Sigmoid colon (tissue), 7 donors: ENCODE data around the gene KCNJ6. TPM values are rescaled to one million over a fixed set of nuclear protein-coding genes. Genes with fewer than 3 reads are reported as not detected.

Source experiments
- DNase-seq: peaks from one replicate; pipeline ENCODE4 v3.0.0-alpha.2; 2019
- H3K27ac ChIP-seq, 4 donors: fragments of 200-600 bp; sonication (generic); one replicate each; pipeline ENCODE4 v1.5.1; 2016 to 2019; ENCODE audit warnings: mild to moderate bottlenecking in 1 of 4
- H3K27me3 ChIP-seq, 3 donors: fragments of 200-600 bp; sonication (generic); one replicate each; pipeline ENCODE4 v1.5.1; 2019; ENCODE audit warnings: mild to moderate bottlenecking in 1 of 3
- H3K36me3 ChIP-seq, 4 donors: fragments of 200-600 bp; sonication (generic); one replicate each; pipeline ENCODE4 v1.5.1; 2016 to 2019
- H3K4me1 ChIP-seq, 4 donors: fragments of 200-600 bp; sonication (generic); one replicate each; pipeline ENCODE4 v1.5.1; 2017 to 2019
- H3K4me3 ChIP-seq, 4 donors: fragments of 200-600 bp; sonication (generic); one replicate each; pipeline ENCODE4 v1.5.1; 2017 to 2019; ENCODE audit warnings: mild to moderate bottlenecking in 2 of 4, moderate library complexity in 1 of 4
- H3K9me3 ChIP-seq, 4 donors: fragments of 200-600 bp in 3 of 4; sonication (generic) in 3 of 4; one replicate each; pipeline versions ENCODE4 v1.5.1 to v1.6.1; 2013 to 2019
- EP300 ChIP-seq, 4 donors: sonication (generic); formaldehyde crosslinking; IDR thresholded peaks; one replicate each; pipeline ENCODE4 v1.6.1; 2017; ENCODE audit warnings: antibody characterized with exemption in 4 of 4
- POLR2A ChIP-seq, 2 donors: fragments of 450-650 bp; IDR thresholded peaks; one replicate each; pipeline ENCODE4 v1.6.1; 2016; ENCODE audit warnings: antibody characterized with exemption in 2 of 2, mild to moderate bottlenecking in 2 of 2, moderate library complexity in 2 of 2
- POLR2AphosphoS5 ChIP-seq, 4 donors: sonication (generic); formaldehyde crosslinking; IDR thresholded peaks; one replicate each; pipeline ENCODE4 v1.6.1; 2017; ENCODE audit warnings: antibody characterized with exemption in 4 of 4
- WGBS, 2 donors: extraction: QIAGEN DNeasy Blood & Tissue Kit; methylation state at CpG; one replicate each; pipeline ENCODE4 v1.1.7; 2013; 5-methylcytosine and 5-hydroxymethylcytosine counted together
- intact Hi-C: fragments of 100-400 bp; cut with DNase I; formaldehyde crosslinking; loops from one replicate; pipeline ENCODE4 v1.15.1; 2023
- polyA plus RNA-seq, 3 donors: library from polyadenylated mRNA; stranded (reverse); fragments of 200-250 nt; gene quantifications; one replicate each; pipeline ENCODE4 v1.2.3, GENCODE V29; 2013
- total RNA-seq, 4 donors: library from RNA; depleted of rRNA; stranded (reverse); fragments of >200 nt; gene quantifications; one replicate each; pipeline ENCODE4 v1.1.0, GENCODE V29; 2016
- TF ChIP-seq, protein P1 (sequence below), 4 experiments: fragments of 450-650 bp in 3 of 4; fragments of 200-600 bp in 1 of 4; IDR thresholded peaks; one replicate each; pipeline ENCODE4 v1.5.1; 2016 to 2019; ENCODE audit warnings: antibody characterized with exemption in 4 of 4, mild to moderate bottlenecking in 3 of 4, moderate library complexity in 2 of 4
- donor health status: healthy with polysubstance abuse.
- donor health status: Bipolar disorder and iron deficiency.
- donor health status: healthy.

The KCNJ6 gene
- total and polyA plus RNA-seq, 7 donors = under 0.01 to 0.04 (median under 0.01) TPM; not detected in 2

DNA sequence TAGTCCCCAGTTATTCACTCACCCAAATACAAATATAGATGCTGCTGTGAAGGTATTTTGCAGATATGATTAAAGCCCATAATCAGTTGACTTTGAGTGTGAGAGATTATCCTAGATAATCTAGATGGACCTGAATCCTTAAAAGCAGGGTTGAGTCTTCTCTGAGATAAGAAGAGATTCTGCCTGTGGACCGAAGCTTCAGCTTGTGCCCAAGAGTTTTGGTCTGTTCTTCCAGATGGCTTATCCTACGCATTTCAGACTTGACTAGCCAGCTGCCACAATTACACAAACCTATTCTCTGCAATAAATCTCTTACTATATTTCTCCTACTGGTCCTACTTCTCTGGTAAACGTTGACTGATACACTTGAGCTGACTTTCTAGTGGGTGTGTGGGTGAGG, 145.1 kb downstream of the KCNJ6 start:
- Histone ChIP-seq H3K27me3 (no peaks in the 10 kb centered on the region), H3K9me3 (no peaks in the 10 kb centered on the region), H3K4me3 (no peak overlapping the region), H3K27ac (no peak overlapping the region), H3K4me1 (no peaks in the 10 kb centered on the region), H3K36me3 (no peaks in the 10 kb centered on the region)
- TF ChIP-seq, protein P1, sequence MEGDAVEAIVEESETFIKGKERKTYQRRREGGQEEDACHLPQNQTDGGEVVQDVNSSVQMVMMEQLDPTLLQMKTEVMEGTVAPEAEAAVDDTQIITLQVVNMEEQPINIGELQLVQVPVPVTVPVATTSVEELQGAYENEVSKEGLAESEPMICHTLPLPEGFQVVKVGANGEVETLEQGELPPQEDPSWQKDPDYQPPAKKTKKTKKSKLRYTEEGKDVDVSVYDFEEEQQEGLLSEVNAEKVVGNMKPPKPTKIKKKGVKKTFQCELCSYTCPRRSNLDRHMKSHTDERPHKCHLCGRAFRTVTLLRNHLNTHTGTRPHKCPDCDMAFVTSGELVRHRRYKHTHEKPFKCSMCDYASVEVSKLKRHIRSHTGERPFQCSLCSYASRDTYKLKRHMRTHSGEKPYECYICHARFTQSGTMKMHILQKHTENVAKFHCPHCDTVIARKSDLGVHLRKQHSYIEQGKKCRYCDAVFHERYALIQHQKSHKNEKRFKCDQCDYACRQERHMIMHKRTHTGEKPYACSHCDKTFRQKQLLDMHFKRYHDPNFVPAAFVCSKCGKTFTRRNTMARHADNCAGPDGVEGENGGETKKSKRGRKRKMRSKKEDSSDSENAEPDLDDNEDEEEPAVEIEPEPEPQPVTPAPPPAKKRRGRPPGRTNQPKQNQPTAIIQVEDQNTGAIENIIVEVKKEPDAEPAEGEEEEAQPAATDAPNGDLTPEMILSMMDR (IDR thresholded peaks at IDR 0.05) = no peak
- TF ChIP-seq EP300 (IDR thresholded peaks at IDR 0.05) = no peak
- no peak for TF ChIP-seq POLR2AphosphoS5 (IDR thresholded peaks at IDR 0.05)
- TF ChIP-seq POLR2A (IDR thresholded peaks at IDR 0.05) = no peak
- intact Hi-C loops = no loop called here
- 62 to 73% methylated on average over 3 of the region's 3 CpGs for WGBS, 2 donors
- DNase-seq = no peak

DNA sequence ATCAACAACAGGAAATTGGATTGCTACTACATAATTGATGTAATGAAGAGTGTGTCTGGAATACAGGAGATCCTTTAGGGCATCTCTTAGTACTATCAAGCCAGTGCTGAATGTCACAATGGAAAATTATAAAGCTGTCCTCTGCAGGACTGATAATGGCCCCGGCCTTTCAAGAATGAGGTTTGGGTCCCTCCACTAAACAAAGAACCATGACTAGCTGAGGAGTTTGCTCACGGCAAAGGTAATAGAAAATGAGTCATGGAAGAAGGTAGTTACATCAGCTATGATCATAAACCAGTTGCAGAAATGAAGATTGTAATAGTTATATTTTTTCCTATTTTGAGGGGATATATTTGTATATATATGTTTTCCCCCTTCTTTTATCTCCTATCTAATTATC, 145.8 kb downstream of the KCNJ6 start:
- Histone ChIP-seq H3K4me1 (no peaks in the 10 kb centered on the region), H3K4me3 (no peak overlapping the region), H3K36me3 (no peaks in the 10 kb centered on the region), H3K9me3 (no peaks in the 10 kb centered on the region), H3K27me3 (no peaks in the 10 kb centered on the region), H3K27ac (no peak overlapping the region)
- intact Hi-C loops = no loop called here
- no peak for TF ChIP-seq POLR2A (IDR thresholded peaks at IDR 0.05)
- TF ChIP-seq, protein P1 (IDR thresholded peaks at IDR 0.05) = no peak
- TF ChIP-seq POLR2AphosphoS5 (IDR thresholded peaks at IDR 0.05) = no peak
- TF ChIP-seq EP300 (IDR thresholded peaks at IDR 0.05) = no peak
- WGBS, 2 donors = 55 to 75% methylated on average over 2 of the region's 2 CpGs
- no peak for DNase-seq

DNA sequence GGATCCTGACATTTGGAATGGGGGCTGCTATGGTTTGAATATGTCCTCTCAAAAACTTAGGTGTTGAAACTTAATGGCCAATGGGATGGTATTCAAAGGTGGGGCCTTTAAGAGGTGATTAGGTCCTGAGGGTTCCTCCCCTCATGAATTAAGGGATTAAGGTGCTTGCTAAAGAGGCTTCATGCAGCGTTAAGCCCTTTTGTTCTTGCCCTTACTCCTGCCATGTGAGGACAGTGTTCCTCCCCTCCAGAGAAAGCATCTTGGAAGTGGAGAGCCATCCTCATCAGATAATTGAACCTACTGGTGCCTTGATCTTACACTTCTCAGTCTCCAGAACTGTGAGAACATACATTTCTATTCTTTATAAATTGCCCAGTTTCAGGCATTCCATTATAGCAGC, 146.6 kb downstream of the KCNJ6 start:
- Histone ChIP-seq H3K4me3 (no peak overlapping the region), H3K27me3 (no peaks in the 10 kb centered on the region), H3K27ac (no peak overlapping the region), H3K36me3 (no peaks in the 10 kb centered on the region), H3K9me3 (no peaks in the 10 kb centered on the region), H3K4me1 (no peaks in the 10 kb centered on the region)
- intact Hi-C loops = no loop called here
- WGBS, 2 donors = 27 to 30% methylated on average over 1 of the region's 1 CpG
- no peak for DNase-seq
- TF ChIP-seq POLR2A (IDR thresholded peaks at IDR 0.05) (no peak), POLR2AphosphoS5 (IDR thresholded peaks at IDR 0.05) (no peak), EP300 (IDR thresholded peaks at IDR 0.05) (no peak)
- TF ChIP-seq, protein P1 (IDR thresholded peaks at IDR 0.05) = no peak

DNA sequence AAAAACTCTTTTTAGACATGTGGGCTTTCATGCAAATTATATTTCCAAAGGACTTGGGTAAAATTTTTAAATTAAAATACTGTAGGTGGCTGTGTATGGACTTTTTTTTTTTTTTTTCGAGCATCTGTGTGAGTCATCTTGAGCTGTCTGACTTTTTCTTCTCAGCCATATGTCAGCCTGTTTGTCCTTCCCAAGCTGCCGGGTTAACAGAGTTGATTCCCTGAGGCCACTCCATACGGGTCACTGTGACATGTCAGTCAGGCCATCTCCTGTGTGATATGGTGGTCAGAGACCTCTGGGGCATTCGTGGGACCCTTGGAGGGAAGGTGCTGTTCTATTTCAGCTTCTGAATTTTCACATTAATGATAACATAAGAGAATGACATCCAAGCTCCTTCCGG, 148.3 kb downstream of the KCNJ6 start:
- Histone ChIP-seq H3K4me1 (no peaks in the 10 kb centered on the region), H3K27me3 (no peaks in the 10 kb centered on the region), H3K4me3 (no peak overlapping the region), H3K27ac (no peak overlapping the region), H3K36me3 (no peaks in the 10 kb centered on the region), H3K9me3 (no peaks in the 10 kb centered on the region)
- no peak for DNase-seq
- TF ChIP-seq POLR2AphosphoS5 (IDR thresholded peaks at IDR 0.05) (no peak), POLR2A (IDR thresholded peaks at IDR 0.05) (no peak), EP300 (IDR thresholded peaks at IDR 0.05) (no peak)
- TF ChIP-seq, protein P1 (IDR thresholded peaks at IDR 0.05) = no peak
- 56 to 63% methylated on average over 5 of the region's 5 CpGs for WGBS, 2 donors
- intact Hi-C loops = no loop called here

DNA sequence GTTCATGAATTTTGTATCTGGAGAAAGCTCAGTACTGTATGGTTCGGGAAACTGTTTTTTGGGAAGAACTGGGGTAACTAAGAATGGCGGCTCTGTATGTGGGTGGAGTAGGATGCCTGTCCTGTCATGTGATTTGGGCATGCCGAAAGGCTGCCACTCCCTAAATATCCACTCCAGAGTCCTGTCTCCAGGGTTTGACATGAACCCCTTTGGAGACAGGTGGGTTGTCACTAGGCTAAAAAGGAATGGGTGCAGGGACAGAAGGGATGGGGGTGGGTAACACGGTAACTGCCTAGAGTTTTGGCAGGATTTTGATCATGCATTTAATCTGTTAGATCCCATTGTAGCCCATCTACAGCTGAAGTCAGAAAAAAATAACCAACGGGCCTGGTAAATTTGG, 150.1 kb downstream of the KCNJ6 start:
- no peaks in the 10 kb centered on the region for H3K9me3 ChIP-seq
- H3K27me3 ChIP-seq = no peaks in the 10 kb centered on the region
- 76 to 81% methylated on average over 5 of the region's 5 CpGs for WGBS, 2 donors
- H3K27ac ChIP-seq = no peak overlapping the region
- no peak overlapping the region for H3K4me3 ChIP-seq
- intact Hi-C loops = no loop called here
- no peaks in the 10 kb centered on the region for H3K36me3 ChIP-seq
- no peak for DNase-seq
- TF ChIP-seq, protein P1 (IDR thresholded peaks at IDR 0.05) = no peak
- TF ChIP-seq EP300 (IDR thresholded peaks at IDR 0.05) (no peak), POLR2AphosphoS5 (IDR thresholded peaks at IDR 0.05) (no peak), POLR2A (IDR thresholded peaks at IDR 0.05) (no peak)
- H3K4me1 ChIP-seq = no peaks in the 10 kb centered on the region
